GM23338 (cell line): ENCODE results near the gene CNRIP1. TPM values are rescaled to one million over a fixed set of nuclear protein-coding genes. Genes with fewer than 3 reads are reported as not detected.

Source experiments
- ATAC-seq: fragments of 200-7000 bp; cut with Tn5 transposase; 3 replicates; pipeline ENCODE4 v1.9.1; 2020
- DNase-seq: peaks from one replicate; pipeline ENCODE4 v3.0.0-alpha.2; 2015; ENCODE audit warnings: low spot score
- H2AFZ ChIP-seq: fragments of 200-600 bp; sonication (generic); 2 replicates; pipeline ENCODE4 v1.8.0; 2016; ENCODE audit warnings: antibody characterized with exemption, mild to moderate bottlenecking, moderate library complexity
- H3F3A ChIP-seq: fragments of 200-600 bp; sonication (generic); replicated peaks from 2 replicates; pipeline ENCODE4 v1.8.0; 2017; ENCODE audit warnings: antibody characterized with exemption, mixed run types, low read depth
- H3K27ac ChIP-seq: fragments of 200-600 bp; sonication (generic); 2 replicates; pipeline ENCODE4 v1.6.1; 2016; ENCODE audit warnings: low read depth
- H3K27me3 ChIP-seq: fragments of 200-600 bp; sonication (generic); 2 replicates; pipeline ENCODE4 v1.8.0; 2016; ENCODE audit warnings: mild to moderate bottlenecking, mixed run types, moderate library complexity; ENCODE audit not compliant: insufficient read depth
- H3K36me3 ChIP-seq: fragments of 200-600 bp; sonication (generic); 2 replicates; pipeline ENCODE4 v1.8.0; 2016; ENCODE audit warnings: mild to moderate bottlenecking; ENCODE audit not compliant: insufficient read depth
- H3K4me1 ChIP-seq: fragments of 200-600 bp; sonication (generic); 2 replicates; pipeline ENCODE4 v1.8.0; 2016; ENCODE audit warnings: mild to moderate bottlenecking, moderate library complexity; ENCODE audit not compliant: insufficient read depth
- H3K4me2 ChIP-seq: fragments of 200-600 bp; sonication (generic); 2 replicates; pipeline ENCODE4 v1.7.1; 2017; ENCODE audit warnings: mixed run types
- H3K4me3 ChIP-seq: fragments of 200-600 bp; sonication (generic); 2 replicates; pipeline ENCODE4 v1.6.1; 2016; ENCODE audit warnings: mixed run types
- H3K79me2 ChIP-seq: fragments of 200-600 bp; sonication (generic); replicated peaks from 2 replicates; pipeline ENCODE4 v1.8.0; 2017; ENCODE audit warnings: mild to moderate bottlenecking; ENCODE audit not compliant: insufficient read depth
- H3K9me2 ChIP-seq: fragments of 200-600 bp; sonication (generic); 2 replicates; pipeline ENCODE4 v1.8.0; 2017; ENCODE audit not compliant: insufficient read depth
- H4K20me1 ChIP-seq: fragments of 200-600 bp; sonication (generic); replicated peaks from 2 replicates; pipeline ENCODE4 v1.8.0; 2017; ENCODE audit warnings: mild to moderate bottlenecking; ENCODE audit not compliant: insufficient read depth
- H3K27ac Mint-ChIP-seq: 2 replicates; pipeline ENCODE4 v1.8.0; 2020; ENCODE audit warnings: inconsistent platforms, mild to moderate bottlenecking, moderate library complexity, mixed read lengths
- H3K27me3 Mint-ChIP-seq: 3 replicates; pipeline ENCODE4 v1.8.0; 2022; ENCODE audit warnings: low read depth, mild to moderate bottlenecking, moderate library complexity, mixed read lengths, inconsistent platforms; ENCODE audit not compliant: insufficient read depth, poor library complexity
- H3K36me3 Mint-ChIP-seq: 3 replicates; pipeline ENCODE4 v1.8.0; 2021; ENCODE audit warnings: low read depth, mild to moderate bottlenecking, inconsistent platforms, moderate library complexity, mixed read lengths
- H3K4me1 Mint-ChIP-seq: 3 replicates; pipeline ENCODE4 v1.8.0; 2020; ENCODE audit warnings: mild to moderate bottlenecking, inconsistent platforms, mixed read lengths
- H3K4me3 Mint-ChIP-seq: 3 replicates; pipeline ENCODE4 v1.8.0; 2021; ENCODE audit warnings: moderate library complexity, mild to moderate bottlenecking, inconsistent platforms, mixed read lengths
- H3K9me3 Mint-ChIP-seq: 3 replicates; pipeline ENCODE4 v1.8.0; 2020; ENCODE audit warnings: moderate library complexity, mild to moderate bottlenecking, inconsistent platforms, mixed read lengths
- CREB1 ChIP-seq: fragments of 250-450 bp; sonication (Bioruptor Pico); IDR thresholded peaks from 2 replicates; pipeline ENCODE4 v1.5.0; 2020; ENCODE audit warnings: low read depth, mild to moderate bottlenecking, moderate library complexity
- EZH2 ChIP-seq: fragments of 200-600 bp; sonication (generic); IDR thresholded peaks from one replicate; pipeline ENCODE4 v1.8.0; 2017; ENCODE audit warnings: antibody characterized with exemption, mild to moderate bottlenecking, low read depth; ENCODE audit not compliant: unreplicated experiment
- EZH2phosphoT487 ChIP-seq: fragments of 200-600 bp; sonication (generic); IDR thresholded peaks from one replicate; pipeline ENCODE4 v1.8.1; 2018; ENCODE audit warnings: antibody characterized with exemption; ENCODE audit not compliant: unreplicated experiment
- JUNB ChIP-seq: IDR thresholded peaks from one replicate; pipeline ENCODE4 v1.6.1; 2016; ENCODE audit warnings: antibody characterized with exemption; ENCODE audit not compliant: unreplicated experiment
- NANOG ChIP-seq: IDR thresholded peaks from 2 replicates; pipeline ENCODE4 v1.6.1; 2016; ENCODE audit warnings: antibody characterized with exemption, borderline replicate concordance
- POLR2AphosphoS5 ChIP-seq: IDR thresholded peaks from 2 replicates; pipeline ENCODE4 v1.6.1; 2016; ENCODE audit warnings: antibody characterized with exemption, low read depth
- STAT1 ChIP-seq: IDR thresholded peaks from one replicate; pipeline ENCODE4 v1.6.1; 2016; ENCODE audit warnings: antibody characterized with exemption; ENCODE audit not compliant: unreplicated experiment
- ZNF114 ChIP-seq: fragments of 250-450 bp; sonication (Bioruptor Pico); IDR thresholded peaks from 2 replicates; pipeline ENCODE4 v1.5.0; 2020; ENCODE audit warnings: mild to moderate bottlenecking, moderate library complexity
- ZNF331 ChIP-seq: fragments of 250-450 bp; sonication (Bioruptor Pico); IDR thresholded peaks from 2 replicates; pipeline ENCODE4 v1.5.0; 2020; ENCODE audit warnings: low read depth, mild to moderate bottlenecking, moderate library complexity
- polyA plus RNA-seq: library from polyadenylated mRNA; unstranded; fragments of >200 nt; fragmentation: Nextera tagmentation; extraction: Ambion mirVana; gene quantifications from 2 replicates; pipeline ENCODE4 v1.2.1, GENCODE V29; 2016
- total RNA-seq: library from RNA; depleted of rRNA; stranded (reverse); fragments of >200 nt; shearing (Covaris generic); gene quantifications from 2 replicates; pipeline ENCODE4 v1.2.3, GENCODE V29; 2014
- TF ChIP-seq, protein P1 (sequence below): IDR thresholded peaks from one replicate; pipeline ENCODE4 v1.6.1; 2018; ENCODE audit warnings: antibody characterized with exemption; ENCODE audit not compliant: unreplicated experiment
- TF ChIP-seq, protein P2 (sequence below), 2 experiments: fragments of 200-600 bp in 1 of 2; sonication (generic) in 1 of 2; conservative IDR thresholded peaks; 2 replicates each; pipeline versions ENCODE4 v1.5.1 to v1.6.1; 2016 to 2017; ENCODE audit warnings: antibody characterized with exemption in 2 of 2, low read depth in 2 of 2, mild to moderate bottlenecking in 2 of 2, moderate library complexity in 1 of 2
- TF ChIP-seq, protein P3 (sequence below): fragments of 250-450 bp; sonication (Bioruptor Pico); IDR thresholded peaks from 2 replicates; pipeline ENCODE4 v1.5.0; 2020; ENCODE audit warnings: mild to moderate bottlenecking, moderate library complexity
- TF ChIP-seq, protein P4 (sequence below): IDR thresholded peaks from 2 replicates; pipeline ENCODE4 v1.6.1; 2016; ENCODE audit warnings: antibody characterized with exemption

Gene CNRIP1
- total and polyA plus RNA-seq, 2 experiments from 2014 or later = 5.9 to 6.9 TPM

DNA sequence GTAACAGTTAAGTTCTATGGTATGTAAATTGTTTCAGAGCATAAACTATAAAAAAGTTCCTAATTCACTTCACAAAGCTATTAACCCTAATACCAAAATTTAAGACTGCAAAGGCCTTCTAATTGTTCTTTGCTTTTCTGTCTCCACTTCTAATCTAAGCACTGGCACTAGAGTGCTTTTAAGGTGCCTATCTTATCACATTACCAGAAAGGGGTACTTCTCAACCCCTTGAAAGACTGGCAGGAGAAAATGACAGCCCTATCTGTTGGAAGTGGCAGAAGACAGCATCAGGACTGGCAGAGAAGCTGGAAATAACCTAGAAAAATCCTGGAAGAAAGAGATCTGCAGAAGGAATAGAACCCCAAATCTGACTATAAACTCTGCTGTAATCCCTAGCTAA lies 10.3 kb downstream of the CNRIP1 start:
- H3F3A ChIP-seq = no peaks in the 10 kb centered on the region
- H4K20me1 ChIP-seq = no peaks in the 10 kb centered on the region
- no peaks in the 10 kb centered on the region for H3K4me1 ChIP-seq
- H3K27me3 ChIP-seq = no peaks in the 10 kb centered on the region
- H3K4me1 Mint-ChIP-seq = no peaks in the 10 kb centered on the region
- H2AFZ ChIP-seq = no peak overlapping the region
- no peak overlapping the region for H3K4me3 ChIP-seq
- ATAC-seq = no peak
- no peaks in the 10 kb centered on the region for H3K79me2 ChIP-seq
- H3K36me3 ChIP-seq = no peaks in the 10 kb centered on the region
- DNase-seq = no peak
- no peak overlapping the region for H3K27ac Mint-ChIP-seq
- TF ChIP-seq NANOG (no peak), POLR2AphosphoS5 (no peak), EZH2 (no peak), EZH2phosphoT487 (no peak), JUNB (no peak), STAT1 (no peak), ZNF114 (CRISPR knock-in tag) (no peak), CREB1 (CRISPR knock-in tag) (no peak), ZNF331 (no peak)
- TF ChIP-seq, protein P1, sequence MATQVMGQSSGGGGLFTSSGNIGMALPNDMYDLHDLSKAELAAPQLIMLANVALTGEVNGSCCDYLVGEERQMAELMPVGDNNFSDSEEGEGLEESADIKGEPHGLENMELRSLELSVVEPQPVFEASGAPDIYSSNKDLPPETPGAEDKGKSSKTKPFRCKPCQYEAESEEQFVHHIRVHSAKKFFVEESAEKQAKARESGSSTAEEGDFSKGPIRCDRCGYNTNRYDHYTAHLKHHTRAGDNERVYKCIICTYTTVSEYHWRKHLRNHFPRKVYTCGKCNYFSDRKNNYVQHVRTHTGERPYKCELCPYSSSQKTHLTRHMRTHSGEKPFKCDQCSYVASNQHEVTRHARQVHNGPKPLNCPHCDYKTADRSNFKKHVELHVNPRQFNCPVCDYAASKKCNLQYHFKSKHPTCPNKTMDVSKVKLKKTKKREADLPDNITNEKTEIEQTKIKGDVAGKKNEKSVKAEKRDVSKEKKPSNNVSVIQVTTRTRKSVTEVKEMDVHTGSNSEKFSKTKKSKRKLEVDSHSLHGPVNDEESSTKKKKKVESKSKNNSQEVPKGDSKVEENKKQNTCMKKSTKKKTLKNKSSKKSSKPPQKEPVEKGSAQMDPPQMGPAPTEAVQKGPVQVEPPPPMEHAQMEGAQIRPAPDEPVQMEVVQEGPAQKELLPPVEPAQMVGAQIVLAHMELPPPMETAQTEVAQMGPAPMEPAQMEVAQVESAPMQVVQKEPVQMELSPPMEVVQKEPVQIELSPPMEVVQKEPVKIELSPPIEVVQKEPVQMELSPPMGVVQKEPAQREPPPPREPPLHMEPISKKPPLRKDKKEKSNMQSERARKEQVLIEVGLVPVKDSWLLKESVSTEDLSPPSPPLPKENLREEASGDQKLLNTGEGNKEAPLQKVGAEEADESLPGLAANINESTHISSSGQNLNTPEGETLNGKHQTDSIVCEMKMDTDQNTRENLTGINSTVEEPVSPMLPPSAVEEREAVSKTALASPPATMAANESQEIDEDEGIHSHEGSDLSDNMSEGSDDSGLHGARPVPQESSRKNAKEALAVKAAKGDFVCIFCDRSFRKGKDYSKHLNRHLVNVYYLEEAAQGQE = no peak
- TF ChIP-seq, protein P2, sequence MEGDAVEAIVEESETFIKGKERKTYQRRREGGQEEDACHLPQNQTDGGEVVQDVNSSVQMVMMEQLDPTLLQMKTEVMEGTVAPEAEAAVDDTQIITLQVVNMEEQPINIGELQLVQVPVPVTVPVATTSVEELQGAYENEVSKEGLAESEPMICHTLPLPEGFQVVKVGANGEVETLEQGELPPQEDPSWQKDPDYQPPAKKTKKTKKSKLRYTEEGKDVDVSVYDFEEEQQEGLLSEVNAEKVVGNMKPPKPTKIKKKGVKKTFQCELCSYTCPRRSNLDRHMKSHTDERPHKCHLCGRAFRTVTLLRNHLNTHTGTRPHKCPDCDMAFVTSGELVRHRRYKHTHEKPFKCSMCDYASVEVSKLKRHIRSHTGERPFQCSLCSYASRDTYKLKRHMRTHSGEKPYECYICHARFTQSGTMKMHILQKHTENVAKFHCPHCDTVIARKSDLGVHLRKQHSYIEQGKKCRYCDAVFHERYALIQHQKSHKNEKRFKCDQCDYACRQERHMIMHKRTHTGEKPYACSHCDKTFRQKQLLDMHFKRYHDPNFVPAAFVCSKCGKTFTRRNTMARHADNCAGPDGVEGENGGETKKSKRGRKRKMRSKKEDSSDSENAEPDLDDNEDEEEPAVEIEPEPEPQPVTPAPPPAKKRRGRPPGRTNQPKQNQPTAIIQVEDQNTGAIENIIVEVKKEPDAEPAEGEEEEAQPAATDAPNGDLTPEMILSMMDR (conservative IDR thresholded peaks at IDR 0.05; ENCODE audit: low read depth in 2 of 2) = no peak
- TF ChIP-seq, protein P3, sequence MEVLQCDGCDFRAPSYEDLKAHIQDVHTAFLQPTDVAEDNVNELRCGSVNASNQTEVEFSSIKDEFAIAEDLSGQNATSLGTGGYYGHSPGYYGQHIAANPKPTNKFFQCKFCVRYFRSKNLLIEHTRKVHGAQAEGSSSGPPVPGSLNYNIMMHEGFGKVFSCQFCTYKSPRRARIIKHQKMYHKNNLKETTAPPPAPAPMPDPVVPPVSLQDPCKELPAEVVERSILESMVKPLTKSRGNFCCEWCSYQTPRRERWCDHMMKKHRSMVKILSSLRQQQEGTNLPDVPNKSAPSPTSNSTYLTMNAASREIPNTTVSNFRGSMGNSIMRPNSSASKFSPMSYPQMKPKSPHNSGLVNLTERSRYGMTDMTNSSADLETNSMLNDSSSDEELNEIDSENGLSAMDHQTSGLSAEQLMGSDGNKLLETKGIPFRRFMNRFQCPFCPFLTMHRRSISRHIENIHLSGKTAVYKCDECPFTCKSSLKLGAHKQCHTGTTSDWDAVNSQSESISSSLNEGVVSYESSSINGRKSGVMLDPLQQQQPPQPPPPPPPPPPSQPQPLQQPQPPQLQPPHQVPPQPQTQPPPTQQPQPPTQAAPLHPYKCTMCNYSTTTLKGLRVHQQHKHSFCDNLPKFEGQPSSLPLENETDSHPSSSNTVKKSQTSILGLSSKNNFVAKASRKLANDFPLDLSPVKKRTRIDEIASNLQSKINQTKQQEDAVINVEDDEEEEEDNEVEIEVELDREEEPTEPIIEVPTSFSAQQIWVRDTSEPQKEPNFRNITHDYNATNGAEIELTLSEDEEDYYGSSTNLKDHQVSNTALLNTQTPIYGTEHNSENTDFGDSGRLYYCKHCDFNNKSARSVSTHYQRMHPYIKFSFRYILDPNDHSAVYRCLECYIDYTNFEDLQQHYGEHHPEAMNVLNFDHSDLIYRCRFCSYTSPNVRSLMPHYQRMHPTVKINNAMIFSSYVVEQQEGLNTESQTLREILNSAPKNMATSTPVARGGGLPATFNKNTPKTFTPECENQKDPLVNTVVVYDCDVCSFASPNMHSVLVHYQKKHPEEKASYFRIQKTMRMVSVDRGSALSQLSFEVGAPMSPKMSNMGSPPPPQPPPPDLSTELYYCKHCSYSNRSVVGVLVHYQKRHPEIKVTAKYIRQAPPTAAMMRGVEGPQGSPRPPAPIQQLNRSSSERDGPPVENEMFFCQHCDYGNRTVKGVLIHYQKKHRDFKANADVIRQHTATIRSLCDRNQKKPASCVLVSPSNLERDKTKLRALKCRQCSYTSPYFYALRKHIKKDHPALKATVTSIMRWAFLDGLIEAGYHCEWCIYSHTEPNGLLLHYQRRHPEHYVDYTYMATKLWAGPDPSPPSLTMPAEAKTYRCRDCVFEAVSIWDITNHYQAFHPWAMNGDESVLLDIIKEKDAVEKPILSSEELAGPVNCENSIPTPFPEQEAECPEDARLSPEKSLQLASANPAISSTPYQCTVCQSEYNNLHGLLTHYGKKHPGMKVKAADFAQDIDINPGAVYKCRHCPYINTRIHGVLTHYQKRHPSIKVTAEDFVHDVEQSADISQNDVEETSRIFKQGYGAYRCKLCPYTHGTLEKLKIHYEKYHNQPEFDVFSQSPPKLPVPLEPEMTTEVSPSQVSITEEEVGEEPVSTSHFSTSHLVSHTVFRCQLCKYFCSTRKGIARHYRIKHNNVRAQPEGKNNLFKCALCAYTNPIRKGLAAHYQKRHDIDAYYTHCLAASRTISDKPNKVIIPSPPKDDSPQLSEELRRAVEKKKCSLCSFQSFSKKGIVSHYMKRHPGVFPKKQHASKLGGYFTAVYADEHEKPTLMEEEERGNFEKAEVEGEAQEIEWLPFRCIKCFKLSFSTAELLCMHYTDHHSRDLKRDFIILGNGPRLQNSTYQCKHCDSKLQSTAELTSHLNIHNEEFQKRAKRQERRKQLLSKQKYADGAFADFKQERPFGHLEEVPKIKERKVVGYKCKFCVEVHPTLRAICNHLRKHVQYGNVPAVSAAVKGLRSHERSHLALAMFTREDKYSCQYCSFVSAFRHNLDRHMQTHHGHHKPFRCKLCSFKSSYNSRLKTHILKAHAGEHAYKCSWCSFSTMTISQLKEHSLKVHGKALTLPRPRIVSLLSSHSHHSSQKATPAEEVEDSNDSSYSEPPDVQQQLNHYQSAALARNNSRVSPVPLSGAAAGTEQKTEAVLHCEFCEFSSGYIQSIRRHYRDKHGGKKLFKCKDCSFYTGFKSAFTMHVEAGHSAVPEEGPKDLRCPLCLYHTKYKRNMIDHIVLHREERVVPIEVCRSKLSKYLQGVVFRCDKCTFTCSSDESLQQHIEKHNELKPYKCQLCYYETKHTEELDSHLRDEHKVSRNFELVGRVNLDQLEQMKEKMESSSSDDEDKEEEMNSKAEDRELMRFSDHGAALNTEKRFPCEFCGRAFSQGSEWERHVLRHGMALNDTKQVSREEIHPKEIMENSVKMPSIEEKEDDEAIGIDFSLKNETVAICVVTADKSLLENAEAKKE (CRISPR knock-in tag) = no peak
- TF ChIP-seq, protein P4, sequence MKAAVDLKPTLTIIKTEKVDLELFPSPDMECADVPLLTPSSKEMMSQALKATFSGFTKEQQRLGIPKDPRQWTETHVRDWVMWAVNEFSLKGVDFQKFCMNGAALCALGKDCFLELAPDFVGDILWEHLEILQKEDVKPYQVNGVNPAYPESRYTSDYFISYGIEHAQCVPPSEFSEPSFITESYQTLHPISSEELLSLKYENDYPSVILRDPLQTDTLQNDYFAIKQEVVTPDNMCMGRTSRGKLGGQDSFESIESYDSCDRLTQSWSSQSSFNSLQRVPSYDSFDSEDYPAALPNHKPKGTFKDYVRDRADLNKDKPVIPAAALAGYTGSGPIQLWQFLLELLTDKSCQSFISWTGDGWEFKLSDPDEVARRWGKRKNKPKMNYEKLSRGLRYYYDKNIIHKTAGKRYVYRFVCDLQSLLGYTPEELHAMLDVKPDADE = no peak
- H3K4me2 ChIP-seq = no peak overlapping the region
- no peaks in the 10 kb centered on the region for H3K36me3 Mint-ChIP-seq
- H3K27me3 Mint-ChIP-seq = no peaks in the 10 kb centered on the region
- no peak overlapping the region for H3K4me3 Mint-ChIP-seq
- H3K9me2 ChIP-seq = no peaks in the 10 kb centered on the region
- H3K9me3 Mint-ChIP-seq = no peaks in the 10 kb centered on the region
- H3K27ac ChIP-seq = no peak overlapping the region
